Mammary epithelial cell (primary cell): Measurements from ENCODE around the gene C9orf50.

ENCODE experiments used
- EZH2 ChIP-seq: IDR thresholded peaks from 2 replicates; pipeline ENCODE4 v1.6.1; 2012; ENCODE audit warnings: low read length, inconsistent platforms, borderline replicate concordance
- TF ChIP-seq, protein P1 (sequence below), 2 donors: IDR thresholded peaks in 1 of 2; conservative IDR thresholded peaks in 1 of 2; 2 replicates each; pipeline ENCODE4 v1.5.1; 2011 to 2012; ENCODE audit warnings: inconsistent platforms in 2 of 2, low read length in 2 of 2, mild to moderate bottlenecking in 2 of 2, control low read depth in 1 of 2, low read depth in 1 of 2; ENCODE audit not compliant: insufficient read depth in 1 of 2; ENCODE audit errors: extremely low read depth in 1 of 2

DNA sequence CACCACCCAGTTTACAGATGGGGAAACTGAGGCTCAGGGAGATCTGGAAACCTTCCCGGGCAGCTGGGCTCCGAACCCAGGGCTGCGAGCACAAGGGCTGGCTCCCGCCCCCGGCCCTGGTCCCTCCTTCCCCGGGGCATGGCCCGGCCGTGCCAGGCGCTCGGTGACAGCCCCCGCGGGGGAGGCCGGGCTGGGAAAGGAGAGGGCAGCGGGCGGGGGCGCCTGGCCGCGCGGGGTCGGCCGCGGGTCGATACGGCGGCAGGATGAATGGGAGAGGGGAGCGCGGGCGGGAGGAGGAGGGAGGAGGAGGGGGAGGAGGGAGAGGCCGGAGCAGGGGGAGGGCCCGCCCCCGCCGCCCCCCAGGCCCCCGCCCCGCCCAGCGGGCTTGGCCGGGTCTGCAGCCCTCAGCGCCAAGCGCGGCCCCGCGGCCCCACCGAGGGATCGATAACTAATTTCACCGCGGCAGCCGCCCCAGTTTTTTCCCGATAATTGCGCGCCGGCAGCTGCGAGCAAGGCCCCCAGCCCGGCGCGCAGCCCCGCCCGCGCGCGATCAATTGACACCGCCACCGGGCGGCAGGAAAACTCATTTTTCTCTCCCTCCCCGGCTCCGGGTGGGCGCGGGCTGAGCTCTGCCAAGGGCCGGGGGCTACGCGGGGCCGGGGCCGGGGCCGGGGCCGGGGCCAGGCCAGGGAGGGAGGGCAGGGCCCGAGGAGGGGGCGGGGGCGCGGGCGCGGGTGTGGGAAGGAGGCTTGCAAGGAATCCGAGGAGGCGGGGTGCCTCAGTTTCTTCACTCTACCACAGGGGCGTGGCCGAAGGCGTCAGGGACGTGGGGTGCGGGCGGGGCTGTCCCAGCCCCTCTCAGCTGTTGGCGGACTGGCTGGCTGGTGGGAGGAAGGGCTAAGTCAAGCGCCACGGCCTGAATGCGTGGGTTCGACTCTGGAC is 52.1 kb downstream of the C9orf50 start:
- TF ChIP-seq, protein P1, sequence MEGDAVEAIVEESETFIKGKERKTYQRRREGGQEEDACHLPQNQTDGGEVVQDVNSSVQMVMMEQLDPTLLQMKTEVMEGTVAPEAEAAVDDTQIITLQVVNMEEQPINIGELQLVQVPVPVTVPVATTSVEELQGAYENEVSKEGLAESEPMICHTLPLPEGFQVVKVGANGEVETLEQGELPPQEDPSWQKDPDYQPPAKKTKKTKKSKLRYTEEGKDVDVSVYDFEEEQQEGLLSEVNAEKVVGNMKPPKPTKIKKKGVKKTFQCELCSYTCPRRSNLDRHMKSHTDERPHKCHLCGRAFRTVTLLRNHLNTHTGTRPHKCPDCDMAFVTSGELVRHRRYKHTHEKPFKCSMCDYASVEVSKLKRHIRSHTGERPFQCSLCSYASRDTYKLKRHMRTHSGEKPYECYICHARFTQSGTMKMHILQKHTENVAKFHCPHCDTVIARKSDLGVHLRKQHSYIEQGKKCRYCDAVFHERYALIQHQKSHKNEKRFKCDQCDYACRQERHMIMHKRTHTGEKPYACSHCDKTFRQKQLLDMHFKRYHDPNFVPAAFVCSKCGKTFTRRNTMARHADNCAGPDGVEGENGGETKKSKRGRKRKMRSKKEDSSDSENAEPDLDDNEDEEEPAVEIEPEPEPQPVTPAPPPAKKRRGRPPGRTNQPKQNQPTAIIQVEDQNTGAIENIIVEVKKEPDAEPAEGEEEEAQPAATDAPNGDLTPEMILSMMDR (conservative IDR thresholded peaks at IDR 0.05 in 1 of 2, IDR thresholded peaks at IDR 0.05 in 1 of 2; ENCODE audit: extremely low read depth in 1 of 2, insufficient read depth in 1 of 2, low read depth in 1 of 2, low read length in 2 of 2): no peak
- TF ChIP-seq EZH2: no peak
